GM12878 (cell line): ENCODE measurements around the gene RAB35. TPM values are rescaled to one million over a fixed set of nuclear protein-coding genes. Genes with fewer than 3 reads are reported as not detected.

Source experiments
- ATAC-seq: fragments of 200-7000 bp; cut with Tn5 transposase; 3 replicates; pipeline ENCODE4 v1.9.1; 2020; ENCODE audit warnings: mild to moderate bottlenecking, moderate library complexity
- BruUV-seq: library from RNA; stranded (reverse); fragments of 400-500 nt; replicated peaks from 2 replicates; lab custom pipeline; 2021; lab: Mats Ljungman, UMichigan
- CTCF ChIA-PET: fragments of 300-600 bp; sonication (Branson Sonifier 250); formaldehyde crosslinking; extraction: SDS; loops from one replicate; lab custom pipeline; 2021; ENCODE audit warnings: inconsistent platforms; lab: Yijun Ruan, JAX
- POLR2A ChIA-PET: fragments of 350-600 bp; formaldehyde crosslinking; extraction: SDS; loops from one replicate; lab custom pipeline; 2021; ENCODE audit warnings: inconsistent platforms; lab: Charles Lee
- RAD21 ChIA-PET: fragments of 300-600 bp; sonication (Branson Sonifier 250); formaldehyde crosslinking; loops from one replicate; lab custom pipeline; 2023; ENCODE audit warnings: antibody characterized with exemption; ENCODE audit not compliant: unreplicated experiment; lab: Charles Lee
- SMC1A ChIA-PET: fragments of 300-600 bp; sonication (Branson Sonifier 250); formaldehyde crosslinking; loops from one replicate; lab custom pipeline; 2023; ENCODE audit not compliant: unreplicated experiment, uncharacterized antibody; lab: Charles Lee
- DNase-seq: peaks from one replicate; pipeline ENCODE4 v3.0.0-alpha.2; 2011; ENCODE audit warnings: low read depth, low spot score
- FAIRE-seq: peaks from 3 replicates; lab custom pipeline; 2011; peaks lifted over from hg19 to GRCh38; lab: Jason Lieb, UNC
- H2AFZ ChIP-seq: 2 replicates; pipeline ENCODE4 v1.6.0; 2011; ENCODE audit warnings: low read depth, low read length, control low read depth; ENCODE audit not compliant: control insufficient read depth
- H3K27ac ChIP-seq: 2 replicates; pipeline ENCODE4 v1.5.1; 2011; ENCODE audit warnings: control low read depth; ENCODE audit not compliant: control insufficient read depth, insufficient read depth
- H3K27me3 ChIP-seq, 2 experiments: replicated peaks in 1 of 2; 2 replicates each; pipeline versions ENCODE4 v1.6.0 to v1.6.1; 2011; ENCODE audit warnings: low read length in 1 of 2; ENCODE audit not compliant: control insufficient read depth in 2 of 2, insufficient read depth in 2 of 2
- H3K36me3 ChIP-seq, 2 experiments: 2 replicates each; pipeline ENCODE4 v1.5.1; 2011; ENCODE audit warnings: low read length in 1 of 2; ENCODE audit not compliant: control insufficient read depth in 2 of 2, insufficient read depth in 2 of 2
- H3K4me1 ChIP-seq: 2 replicates; pipeline ENCODE4 v1.6.1; 2011; ENCODE audit warnings: mild to moderate bottlenecking, low read length, moderate library complexity, mixed read lengths; ENCODE audit not compliant: control insufficient read depth, insufficient read depth
- H3K4me2 ChIP-seq: 2 replicates; pipeline ENCODE4 v1.6.0; 2011; ENCODE audit warnings: control low read depth; ENCODE audit not compliant: control insufficient read depth, insufficient read depth
- H3K4me3 ChIP-seq: fragments of 200-600 bp; sonication (generic); 2 replicates; pipeline ENCODE4 v1.5.1; 2016
- H3K79me2 ChIP-seq: 2 replicates; pipeline ENCODE4 v1.6.0; 2011; ENCODE audit warnings: low read length; ENCODE audit not compliant: control insufficient read depth, insufficient read depth
- H3K9ac ChIP-seq: 2 replicates; pipeline ENCODE4 v1.8.0; 2011; ENCODE audit warnings: low read length, control low read depth, mixed read lengths; ENCODE audit not compliant: control insufficient read depth, insufficient read depth
- H3K9me3 ChIP-seq: replicated peaks from 3 replicates; pipeline ENCODE4 v1.5.1; 2011; ENCODE audit warnings: mild to moderate bottlenecking, low read length; ENCODE audit not compliant: control insufficient read depth, insufficient read depth
- H4K20me1 ChIP-seq: 2 replicates; pipeline ENCODE4 v1.6.0; 2011; ENCODE audit not compliant: control insufficient read depth, insufficient read depth
- CHD1 ChIP-seq: IDR thresholded peaks from 2 replicates; pipeline ENCODE4 v1.6.1; 2012; ENCODE audit warnings: low read depth, low read length, improper control_type of control experiment
- CREM ChIP-seq: IDR thresholded peaks from 2 replicates; pipeline ENCODE4 v1.6.1; 2014; ENCODE audit warnings: antibody characterized with exemption, low read depth
- IRF4 ChIP-seq: IDR thresholded peaks from 2 replicates; pipeline ENCODE4 v1.6.1; 2011; ENCODE audit warnings: low read depth, low read length
- KAT2A ChIP-seq: conservative IDR thresholded peaks from 2 replicates; pipeline ENCODE4 v1.6.1; 2011; ENCODE audit warnings: low read depth, low read length; ENCODE audit not compliant: control insufficient read depth
- MTA2 ChIP-seq: fragments of 450-650 bp; IDR thresholded peaks from 2 replicates; pipeline ENCODE4 v1.6.1; 2016; ENCODE audit warnings: low read depth, mild to moderate bottlenecking, moderate library complexity
- MYC ChIP-seq: IDR thresholded peaks from 2 replicates; pipeline ENCODE4 v1.6.1; 2011; ENCODE audit warnings: mild to moderate bottlenecking, low read length, moderate library complexity, inconsistent platforms; ENCODE audit not compliant: insufficient read depth, insufficient replicate concordance, insufficient read length, severe bottlenecking
- NFXL1 ChIP-seq: fragments of 450-650 bp; IDR thresholded peaks from 2 replicates; pipeline ENCODE4 v1.6.1; 2017; ENCODE audit warnings: antibody characterized with exemption, mild to moderate bottlenecking, borderline replicate concordance
- NFYA ChIP-seq: IDR thresholded peaks from 2 replicates; pipeline ENCODE4 v1.6.1; 2011; ENCODE audit warnings: low read depth, mild to moderate bottlenecking, low read length, improper control_type of control experiment, borderline replicate concordance
- POU2F2 ChIP-seq: IDR thresholded peaks from 3 replicates; pipeline ENCODE4 v1.6.1; 2011; ENCODE audit warnings: low read depth, mild to moderate bottlenecking, low read length, borderline replicate concordance
- RAD21 ChIP-seq: IDR thresholded peaks from 2 replicates; pipeline ENCODE4 v1.6.1; 2011; ENCODE audit warnings: mild to moderate bottlenecking, low read depth, low read length, moderate library complexity; ENCODE audit not compliant: insufficient read depth
- YY1 ChIP-seq: IDR thresholded peaks from 2 replicates; pipeline ENCODE4 v1.6.1; 2011; ENCODE audit warnings: low read depth, mild to moderate bottlenecking, low read length
- ZNF274 ChIP-seq: IDR thresholded peaks from one replicate; pipeline ENCODE4 v1.8.0; 2011; ENCODE audit not compliant: insufficient read length, insufficient read depth
- ZNF384 ChIP-seq: IDR thresholded peaks from 2 replicates; pipeline ENCODE4 v1.6.1; 2012; ENCODE audit warnings: low read depth, mild to moderate bottlenecking, low read length, improper control_type of control experiment, borderline replicate concordance
- WGBS: methylation state at CpG from one replicate; pipeline ENCODE4 v1.1.6; 2016; ENCODE audit warnings: low lambda C conversion rate; ENCODE audit not compliant: insufficient replicate concordance, insufficient coverage; ENCODE audit errors: missing lambda C conversion rate; 5-methylcytosine and 5-hydroxymethylcytosine counted together
- in situ Hi-C: fragments of 300-500 bp; cut with MboI; formaldehyde crosslinking; loops from 9 replicates; pipeline ENCODE4 v1.14.3; 2018; ENCODE audit warnings: mixed read lengths
- intact Hi-C: fragments of 100-400 bp; cut with micrococcal nuclease; formaldehyde crosslinking; loops from one replicate; pipeline ENCODE4 v1.14.2; 2022; ENCODE audit not compliant: unreplicated experiment
- polyA plus RNA-seq, 11 experiments: library from polyadenylated mRNA; depleted of rRNA in 4 of 11; unstranded in 6 of 11; stranded (reverse) in 5 of 11; fragments of >200 nt; fragmentation: Nextera tagmentation in 4 of 11; fragmentation: Illumina TruSeq in 1 of 11; extraction: Ambion mirVana in 4 of 11; extraction: Trizol in 1 of 11; gene quantifications; 1 replicate in 1 of 11; 2 replicates in 10 of 11; pipeline versions ENCODE4 v1.2.1 to v1.2.3, GENCODE V29; 2011 to 2016; ENCODE audit warnings: inconsistent platforms in 2 of 11, missing spikeins in 2 of 11, low read depth in 1 of 11
- total RNA-seq, 4 experiments: library from RNA; depleted of rRNA in 3 of 4; stranded (reverse); fragments of >200 nt in 3 of 4; fragmentation: Illumina TruSeq in 1 of 4; extraction: Trizol in 1 of 4; gene quantifications; 2 replicates each; pipeline versions ENCODE4 v1.2.1 to v1.2.3, GENCODE V29; 2013 to 2021

The RAB35 gene
- total and polyA plus RNA-seq, 10 of the 15 experiments (the other 5 are each of a cell fraction or from before 2014, with no cell fraction given), result 0.76 to 99.2 (median 43.8) TPM

- DNase-seq (no peak), ATAC-seq (no peak), FAIRE-seq (no peak)
- Histone ChIP-seq H3K9ac (no peak overlapping the region), H3K79me2 (no peaks in the 10 kb centered on the region), H3K36me3 (no peaks in the 10 kb centered on the region), H4K20me1 (no peaks in the 10 kb centered on the region), H3K27ac (no peak overlapping the region), H3K4me2 (no peak overlapping the region), H2AFZ (no peak overlapping the region), H3K27me3 (no peaks in the 10 kb centered on the region), H3K9me3 (no peaks in the 10 kb centered on the region), H3K4me1 (no peaks in the 10 kb centered on the region), H3K4me3 (no peak overlapping the region)
- no peak for TF ChIP-seq CREM
- TF ChIP-seq YY1, result no peak
- no peak for TF ChIP-seq NFXL1
- TF ChIP-seq KAT2A, result no peak
- no peak for TF ChIP-seq ZNF274
- no peak for TF ChIP-seq POU2F2
- no peak for TF ChIP-seq MYC
- no peak for TF ChIP-seq RAD21
- no peak for TF ChIP-seq ZNF384
- no peak for TF ChIP-seq NFYA
- no peak for TF ChIP-seq CHD1
- TF ChIP-seq MTA2, result no peak
- TF ChIP-seq IRF4, result no peak
- ChIA-PET RAD21 (no interaction called here), CTCF (no interaction called here), SMC1A (no interaction called here), POLR2A (no interaction called here)
- in situ Hi-C loops, result no loop called here
- no TSS peak for BruUV-seq
- intact Hi-C loops, result no loop called here
- 77% methylated on average over 4 of the region's 4 CpGs for WGBS
Measured at GRCh38 chr12:120054293-120054692, 62.3 kb downstream of the RAB35 start.
